ENCODE results near the gene ADCK2.

DNA sequence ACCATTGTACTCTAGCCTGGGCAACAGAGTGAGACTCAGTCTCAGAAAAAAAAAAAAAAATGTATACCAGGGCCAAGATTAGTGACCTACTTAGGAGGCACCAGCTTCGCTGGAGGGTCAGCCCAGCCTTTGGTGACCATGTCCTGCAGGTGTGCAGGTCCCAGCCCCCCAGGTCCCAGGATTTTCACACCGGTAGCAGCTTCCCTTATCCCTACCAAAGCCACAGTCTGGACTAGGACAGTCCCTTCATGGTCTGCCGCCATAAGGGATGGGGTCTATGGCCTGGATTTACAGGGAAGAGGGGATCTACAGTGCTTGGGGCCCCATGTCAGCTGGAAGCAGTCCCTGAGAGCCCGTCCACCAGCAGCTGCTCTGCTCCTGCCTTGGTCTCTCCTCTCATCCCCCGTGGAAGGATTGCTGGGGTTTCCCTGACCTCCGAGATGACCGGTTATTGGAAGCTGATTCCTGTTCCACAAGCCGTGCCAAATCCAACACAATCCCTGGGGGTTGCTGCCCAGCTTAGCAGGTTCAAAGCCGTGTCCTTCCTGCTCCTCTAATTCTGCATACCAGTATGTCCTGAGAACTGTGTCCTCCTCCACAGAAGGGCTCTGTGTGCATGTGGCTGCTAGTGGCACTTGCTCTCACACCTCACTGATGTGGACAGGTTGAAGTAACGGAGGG lies 12.8 kb downstream of the ADCK2 start:
- TF ChIP-seq POLR2A (IDR thresholded peaks at IDR 0.05; ENCODE audit: low read depth, low read length), result no peak
- no peak for TF ChIP-seq PAX5 (IDR thresholded peaks at IDR 0.05; ENCODE audit: insufficient read depth, low read length, severe bottlenecking)
- no peak for TF ChIP-seq POLR2AphosphoS5 (IDR thresholded peaks at IDR 0.05; ENCODE audit: low read depth, low read length)
- TF ChIP-seq TAF1 (IDR thresholded peaks at IDR 0.05; ENCODE audit: low read depth, low read length), result no peak

Data from GM12891 (cell line).